ENCODE data around the gene POLR2E.

DNA sequence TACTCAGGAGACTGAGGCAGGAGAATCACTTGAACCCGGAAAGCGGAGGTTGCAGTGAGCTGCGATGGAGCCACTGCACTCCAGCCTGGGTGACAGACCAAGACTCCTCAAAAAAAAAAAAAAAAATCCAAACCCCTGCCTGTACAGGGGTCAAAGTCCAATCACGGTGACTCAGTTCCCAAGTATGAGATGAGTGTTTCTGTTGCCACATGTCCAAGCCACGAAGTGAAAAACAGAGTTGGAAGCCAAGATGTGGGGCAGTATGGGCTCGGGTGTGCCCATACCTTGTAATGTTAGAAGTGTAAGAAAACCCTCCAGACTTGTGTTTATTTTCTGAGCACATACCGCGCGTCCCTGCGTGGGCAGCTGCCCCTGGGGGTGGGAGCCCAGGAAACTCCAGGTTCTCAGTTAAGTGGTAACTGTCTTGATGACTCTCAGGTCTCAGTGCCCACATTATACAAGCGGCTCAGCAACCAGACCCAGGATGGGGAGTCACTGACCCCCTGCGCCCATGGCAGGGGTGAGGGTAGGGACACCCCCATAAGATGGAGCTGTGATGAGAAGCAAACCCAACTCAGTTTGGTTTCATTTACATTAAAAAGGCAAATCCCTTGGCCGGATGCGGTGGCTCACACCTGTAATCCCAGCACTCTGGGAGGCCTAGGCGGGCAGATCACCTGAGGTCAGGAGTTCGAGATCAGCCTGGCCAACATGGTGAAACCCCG, 7.4 kb upstream of the POLR2E start:
- no peak for TF ChIP-seq EZH2 (IDR thresholded peaks at IDR 0.05; ENCODE audit: borderline replicate concordance, insufficient read depth, low read depth, low read length, poor library complexity, severe bottlenecking)
- TF ChIP-seq, protein P1, sequence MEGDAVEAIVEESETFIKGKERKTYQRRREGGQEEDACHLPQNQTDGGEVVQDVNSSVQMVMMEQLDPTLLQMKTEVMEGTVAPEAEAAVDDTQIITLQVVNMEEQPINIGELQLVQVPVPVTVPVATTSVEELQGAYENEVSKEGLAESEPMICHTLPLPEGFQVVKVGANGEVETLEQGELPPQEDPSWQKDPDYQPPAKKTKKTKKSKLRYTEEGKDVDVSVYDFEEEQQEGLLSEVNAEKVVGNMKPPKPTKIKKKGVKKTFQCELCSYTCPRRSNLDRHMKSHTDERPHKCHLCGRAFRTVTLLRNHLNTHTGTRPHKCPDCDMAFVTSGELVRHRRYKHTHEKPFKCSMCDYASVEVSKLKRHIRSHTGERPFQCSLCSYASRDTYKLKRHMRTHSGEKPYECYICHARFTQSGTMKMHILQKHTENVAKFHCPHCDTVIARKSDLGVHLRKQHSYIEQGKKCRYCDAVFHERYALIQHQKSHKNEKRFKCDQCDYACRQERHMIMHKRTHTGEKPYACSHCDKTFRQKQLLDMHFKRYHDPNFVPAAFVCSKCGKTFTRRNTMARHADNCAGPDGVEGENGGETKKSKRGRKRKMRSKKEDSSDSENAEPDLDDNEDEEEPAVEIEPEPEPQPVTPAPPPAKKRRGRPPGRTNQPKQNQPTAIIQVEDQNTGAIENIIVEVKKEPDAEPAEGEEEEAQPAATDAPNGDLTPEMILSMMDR (IDR thresholded peaks at IDR 0.05): no peak

Measured in B cell (primary cell).